GM19240 (cell line): ENCODE results near the gene NINJ1.

Experiments used
- DNase-seq: peaks from one replicate; pipeline ENCODE4 v3.0.0; 2011; ENCODE audit warnings: low spot score; ENCODE audit not compliant: insufficient read length

Gene NINJ1

DNA sequence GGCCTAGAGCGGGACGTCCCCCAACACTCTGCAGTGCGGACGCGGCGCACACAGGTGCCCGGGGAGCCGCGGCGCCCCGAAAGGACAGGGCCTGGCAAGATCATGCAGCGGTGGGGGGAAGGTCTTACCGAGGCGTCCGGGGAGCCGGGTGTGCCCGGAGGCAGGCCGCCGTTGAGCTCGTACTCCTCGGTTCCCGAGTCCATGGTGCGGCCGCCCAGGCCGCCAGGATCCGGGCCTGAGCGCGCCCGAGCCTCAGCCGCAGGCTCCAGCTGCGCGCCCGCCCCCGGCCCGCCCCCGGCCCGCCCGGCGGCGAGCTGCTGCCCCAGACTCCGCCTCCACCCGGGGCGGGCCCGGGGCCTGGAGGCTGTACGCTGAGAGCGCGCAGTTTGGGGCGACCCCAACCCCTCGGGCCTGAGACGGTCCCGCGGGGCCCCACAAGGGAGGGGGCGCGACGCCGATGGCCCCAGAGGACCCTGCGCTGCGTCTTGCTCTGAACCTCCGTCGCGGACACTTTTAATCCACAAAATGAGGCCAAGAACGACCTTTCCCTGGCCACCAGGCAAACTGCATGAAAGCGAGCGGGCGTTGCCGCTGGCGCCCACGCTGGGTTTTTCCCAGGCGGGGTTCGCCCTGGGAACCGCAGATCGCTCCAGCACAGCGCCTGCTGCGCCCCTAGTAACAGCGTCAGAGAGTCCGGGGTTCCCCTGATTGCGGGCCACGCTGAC is at the start of gene NINJ1:
NINJ1 (minus strand) TSS at position 237 of the 725 bp plus-strand sequence; CDS start at position 203, 34 bp downstream.
- DNase-seq = peak; percentile 75

GRCh38 chr9:93183131-93183662 is 49.1 kb upstream of the NINJ1 start:
- DNase-seq = no peak

DNA sequence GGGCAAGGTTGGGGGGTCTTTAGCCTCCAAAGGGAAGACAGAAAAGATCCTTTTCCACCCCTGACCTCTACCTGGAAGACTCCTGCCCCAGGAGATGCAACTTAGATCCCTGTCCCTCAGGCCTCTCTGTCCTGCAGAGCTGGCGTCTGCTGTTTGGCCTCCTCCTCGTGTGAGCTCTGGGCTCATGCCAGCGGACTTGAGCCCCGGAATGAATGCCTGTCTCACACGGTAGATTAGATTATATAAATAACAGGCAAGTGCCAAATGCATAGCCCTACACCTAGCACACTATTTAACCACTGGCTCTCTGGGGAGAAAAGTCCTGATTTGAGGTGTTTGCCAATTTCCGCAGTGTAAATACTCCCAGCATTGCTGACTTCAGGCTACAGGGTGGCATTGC is 48.5 kb upstream of the NINJ1 start:
- no peak for DNase-seq

- no peak for DNase-seq
Measured at GRCh38 chr9:93181672-93182435, 47.8 kb upstream of the NINJ1 start.

- DNase-seq = no peak
Measured at GRCh38 chr9:93180938-93181337, 46.9 kb upstream of the NINJ1 start.

- DNase-seq = no peak
Measured at GRCh38 chr9:93178851-93179786, 45.1 kb upstream of the NINJ1 start.

- no peak for DNase-seq
Measured at GRCh38 chr9:93177676-93178075, 43.6 kb upstream of the NINJ1 start.

DNA sequence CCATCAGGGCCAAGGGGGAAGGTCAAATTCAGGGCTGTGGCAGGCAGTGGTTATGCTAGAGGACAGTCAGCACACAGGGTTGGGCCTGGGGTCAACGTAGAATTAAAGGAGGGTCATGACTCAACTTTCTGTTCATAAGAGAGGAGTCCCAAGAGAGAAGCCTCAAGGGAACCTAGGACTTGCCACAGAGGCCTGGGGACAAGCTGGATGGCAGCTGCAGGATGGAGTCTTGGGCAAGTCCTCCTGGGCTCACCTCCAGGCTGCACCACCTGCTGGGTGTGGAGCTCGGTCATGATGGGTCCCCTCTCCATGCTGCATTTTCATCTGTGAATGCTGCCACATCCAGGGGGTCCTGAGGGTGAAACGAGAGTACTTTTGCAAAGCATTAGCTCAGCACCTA is 40.9 kb upstream of the NINJ1 start:
- DNase-seq = no peak

DNA sequence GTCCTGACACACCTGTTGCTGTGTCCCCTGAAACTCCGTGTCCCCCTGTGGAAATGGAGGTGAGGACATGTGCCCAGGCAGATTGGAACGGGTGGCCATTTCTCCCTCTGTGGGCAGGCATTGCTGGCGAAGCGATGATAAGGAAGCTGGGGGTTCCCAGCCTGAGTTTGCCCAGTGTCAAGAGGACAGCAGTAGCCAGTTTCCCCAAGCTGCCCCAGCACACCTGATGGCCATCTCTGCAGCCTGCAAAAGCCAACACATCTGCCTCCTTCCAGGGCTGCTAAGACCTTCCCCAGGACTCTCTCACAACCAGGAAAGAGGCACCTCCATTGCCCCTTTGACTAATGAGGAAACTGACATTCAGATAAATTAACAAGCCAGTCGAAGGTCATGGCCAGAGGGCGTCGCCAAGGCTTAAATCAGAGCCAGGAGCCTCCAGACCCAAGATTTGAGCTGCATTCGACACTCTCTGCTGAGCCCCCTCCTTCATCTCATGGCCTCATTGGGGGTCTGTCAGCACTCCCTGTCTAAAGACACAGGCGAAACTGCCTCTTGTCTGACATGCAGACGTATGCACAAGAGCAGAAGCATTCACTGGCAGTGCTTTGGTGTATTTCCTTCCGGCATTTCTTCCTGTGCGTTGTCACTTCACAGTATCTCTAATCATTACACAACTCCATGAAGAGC is 39.5 kb upstream of the NINJ1 start:
- no peak for DNase-seq

- DNase-seq = no peak
Measured at GRCh38 chr9:93172666-93173364, 38.8 kb upstream of the NINJ1 start.

DNA sequence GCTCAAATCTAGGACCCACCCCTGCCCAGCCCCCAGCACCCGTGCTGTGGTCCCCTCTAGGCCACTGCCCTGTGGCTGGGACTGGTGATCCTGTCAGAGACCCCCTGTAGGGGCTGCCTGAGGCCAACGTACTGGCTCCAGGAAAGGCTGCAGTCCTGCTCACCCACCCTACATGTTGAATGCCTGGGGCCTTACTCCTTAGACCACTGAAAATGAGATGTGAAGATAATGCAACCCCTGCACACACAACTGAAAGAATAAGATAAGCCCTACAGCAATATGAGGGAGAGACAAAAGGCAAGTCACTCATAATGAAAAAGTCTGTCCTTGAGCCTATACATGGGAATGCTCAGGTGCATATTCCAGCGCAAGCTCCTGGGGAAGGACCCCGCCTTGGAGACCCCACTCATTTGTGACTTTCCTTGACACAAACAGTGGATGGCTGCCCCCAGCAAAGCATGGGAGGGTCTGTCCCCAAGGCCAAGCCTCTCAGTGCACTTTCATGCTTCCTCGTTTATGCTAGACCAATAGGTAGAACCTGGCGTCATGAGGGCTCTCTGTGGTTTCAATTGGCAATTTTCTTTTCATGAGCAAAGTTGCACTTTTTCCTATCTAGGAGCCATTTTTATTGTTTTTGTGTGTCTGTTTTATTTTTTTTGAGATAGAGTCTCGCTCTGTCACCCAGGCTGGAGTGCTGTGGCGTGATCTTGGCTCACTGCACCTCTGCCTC is 37.4 kb upstream of the NINJ1 start:
- no peak for DNase-seq

GRCh38 chr9:93170571-93170970 is 36.5 kb upstream of the NINJ1 start:
- DNase-seq = no peak

GRCh38 chr9:93169444-93169843 is 35.4 kb upstream of the NINJ1 start:
- DNase-seq = no peak

GRCh38 chr9:93168581-93168980 is 34.5 kb upstream of the NINJ1 start:
- DNase-seq = no peak

DNA sequence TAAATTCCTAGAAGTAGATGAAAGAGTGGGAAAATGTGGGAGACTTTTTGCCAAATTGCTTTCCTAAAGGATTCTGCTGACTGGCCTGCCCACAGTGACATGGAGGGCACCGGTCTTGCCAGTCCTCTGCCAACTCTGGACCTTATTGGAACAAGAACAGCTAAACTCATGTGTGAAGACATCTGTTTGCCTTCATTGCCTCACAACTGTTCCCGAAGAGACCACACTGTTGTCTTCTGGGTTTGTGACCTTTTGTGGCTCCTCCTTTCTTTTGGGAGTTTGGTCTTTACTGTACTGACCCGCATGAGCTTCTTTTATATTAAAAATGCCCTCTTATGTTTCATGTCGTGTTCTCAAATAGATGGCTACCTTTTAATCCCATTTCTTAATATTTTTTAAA is 33.8 kb upstream of the NINJ1 start:
- no peak for DNase-seq

- DNase-seq = no peak
Measured at GRCh38 chr9:93167185-93167584, 33.1 kb upstream of the NINJ1 start.

- DNase-seq = no peak
Measured at GRCh38 chr9:93166699-93167098, 32.6 kb upstream of the NINJ1 start.

DNA sequence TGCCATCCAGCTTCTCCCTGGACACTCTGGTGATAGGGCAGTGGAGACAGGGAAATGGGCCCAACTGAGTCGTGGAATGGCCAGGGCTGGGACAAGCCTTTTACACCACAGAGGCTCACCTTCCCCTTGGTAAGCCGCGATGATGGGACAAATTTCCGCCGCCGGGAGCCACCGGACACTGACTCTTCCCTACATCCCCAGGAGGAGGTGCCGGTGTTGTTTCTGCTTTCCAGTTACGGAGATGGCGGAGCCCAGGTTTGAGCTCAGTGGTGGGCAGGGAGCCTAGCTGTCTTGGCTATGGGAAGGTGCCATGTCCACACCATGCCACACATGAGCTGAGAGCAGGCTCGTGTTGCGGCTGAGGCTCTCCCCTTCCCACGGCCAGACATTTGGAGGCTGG is 30.0 kb upstream of the NINJ1 start:
- no peak for DNase-seq

DNA sequence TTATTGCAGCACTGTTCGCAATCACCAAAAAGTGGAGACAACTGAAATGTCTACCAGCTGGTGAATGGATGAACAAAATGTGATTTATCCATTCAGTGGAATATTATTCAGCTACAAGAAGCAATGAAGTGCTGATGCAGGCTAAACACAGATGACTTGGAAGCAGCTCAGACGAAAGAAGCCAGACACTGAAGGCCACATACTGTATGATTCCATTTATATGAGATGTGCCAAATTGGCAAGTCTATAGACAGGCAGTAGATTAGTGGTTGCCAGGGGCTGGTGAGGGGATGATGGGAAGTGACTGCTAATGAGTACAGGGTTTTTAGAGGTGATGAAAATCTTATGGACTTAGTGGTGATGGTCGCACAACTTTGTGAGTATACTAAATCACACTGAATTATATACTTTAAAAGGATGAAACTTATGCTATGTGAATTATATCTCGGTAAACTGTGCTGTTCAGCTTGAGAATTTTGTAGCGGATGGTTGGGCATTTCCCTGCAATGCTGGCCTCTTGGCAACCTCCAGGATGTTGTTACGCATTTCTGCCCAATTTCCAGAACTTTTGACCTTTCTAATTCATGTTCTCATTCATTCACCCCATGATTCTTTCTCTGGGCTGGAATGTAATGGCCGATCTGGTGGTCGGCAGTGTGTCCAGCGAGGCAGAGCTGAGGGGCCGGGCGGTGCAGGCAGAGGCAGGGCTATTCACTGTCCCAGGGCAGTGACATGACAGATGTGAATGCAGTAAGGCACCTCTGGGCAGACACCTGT is 27.9 kb upstream of the NINJ1 start:
- no peak for DNase-seq
